GM23248 (cell line): Measurements from ENCODE around the gene SEZ6L. TPM values are rescaled to one million over a fixed set of nuclear protein-coding genes. Genes with fewer than 3 reads are reported as not detected.

Experiments
- DNase-seq: peaks from one replicate; pipeline ENCODE4 v3.0.0-alpha.2; 2015
- H2AFZ ChIP-seq: fragments of 200-600 bp; sonication (generic); 2 replicates; pipeline ENCODE4 v1.6.1; 2016; ENCODE audit warnings: antibody characterized with exemption
- H3F3A ChIP-seq: fragments of 200-600 bp; sonication (generic); 2 replicates; pipeline ENCODE4 v1.6.1; 2016; ENCODE audit warnings: mild to moderate bottlenecking, antibody characterized with exemption, mixed run types; ENCODE audit not compliant: insufficient read depth
- H3K27ac ChIP-seq: fragments of 200-600 bp; sonication (generic); 2 replicates; pipeline ENCODE4 v1.5.1; 2016; ENCODE audit warnings: mild to moderate bottlenecking
- H3K27me3 ChIP-seq: fragments of 200-600 bp; sonication (generic); replicated peaks from 2 replicates; pipeline ENCODE4 v1.6.1; 2016; ENCODE audit warnings: mild to moderate bottlenecking; ENCODE audit not compliant: insufficient read depth
- H3K36me3 ChIP-seq: fragments of 200-600 bp; sonication (generic); 2 replicates; pipeline ENCODE4 v1.6.1; 2016; ENCODE audit warnings: low read depth, mild to moderate bottlenecking
- H3K4me1 ChIP-seq: fragments of 200-600 bp; sonication (generic); 2 replicates; pipeline ENCODE4 v1.6.1; 2016; ENCODE audit warnings: mild to moderate bottlenecking; ENCODE audit not compliant: insufficient read depth
- H3K4me2 ChIP-seq: fragments of 200-600 bp; sonication (generic); one replicate; pipeline ENCODE4 v1.6.1; 2016; ENCODE audit warnings: mild to moderate bottlenecking; ENCODE audit not compliant: unreplicated experiment
- H3K4me3 ChIP-seq: fragments of 200-600 bp; sonication (generic); 2 replicates; pipeline ENCODE4 v1.5.1; 2016; ENCODE audit warnings: mild to moderate bottlenecking
- H3K79me2 ChIP-seq: fragments of 200-600 bp; sonication (generic); 2 replicates; pipeline ENCODE4 v1.6.1; 2016; ENCODE audit warnings: mild to moderate bottlenecking; ENCODE audit not compliant: insufficient read depth
- H3K9ac ChIP-seq: fragments of 200-600 bp; sonication (generic); 2 replicates; pipeline ENCODE4 v1.6.1; 2016; ENCODE audit warnings: mild to moderate bottlenecking
- H3K9me2 ChIP-seq: fragments of 200-600 bp; sonication (generic); 2 replicates; pipeline ENCODE4 v1.6.1; 2016; ENCODE audit warnings: mixed run types, mild to moderate bottlenecking, moderate library complexity; ENCODE audit not compliant: insufficient read depth
- H3K9me3 ChIP-seq: fragments of 200-600 bp; sonication (generic); one replicate; pipeline ENCODE4 v1.6.1; 2017; ENCODE audit warnings: low read depth
- H4K20me1 ChIP-seq: fragments of 200-600 bp; sonication (generic); 2 replicates; pipeline ENCODE4 v1.6.0; 2016; ENCODE audit not compliant: insufficient read depth
- EZH2 ChIP-seq: fragments of 200-600 bp; sonication (generic); IDR thresholded peaks from 2 replicates; pipeline ENCODE4 v1.6.1; 2018; ENCODE audit warnings: antibody characterized with exemption, mild to moderate bottlenecking; ENCODE audit not compliant: insufficient read depth, poor library complexity, severe bottlenecking
- EZH2phosphoT487 ChIP-seq: fragments of 200-600 bp; sonication (generic); IDR thresholded peaks from 2 replicates; pipeline ENCODE4 v1.6.1; 2018; ENCODE audit warnings: antibody characterized with exemption, moderate library complexity, mild to moderate bottlenecking, low read depth; ENCODE audit not compliant: insufficient read depth
- WGBS, 2 experiments: methylation state at CpG; one replicate each; pipeline ENCODE4 v1.1.6; 2015 to 2017; ENCODE audit warnings: low lambda C conversion rate in 2 of 2, low coverage in 1 of 2; ENCODE audit errors: missing lambda C conversion rate in 2 of 2; 5-methylcytosine and 5-hydroxymethylcytosine counted together
- in situ Hi-C: fragments of 300-500 bp; cut with MboI; formaldehyde crosslinking; loops from 2 replicates; pipeline ENCODE4 v1.15.0; 2020
- polyA plus RNA-seq: library from polyadenylated mRNA; unstranded; fragments of >200 nt; fragmentation: Nextera tagmentation; extraction: Ambion mirVana; gene quantifications from 2 replicates; pipeline ENCODE4 v1.2.1, GENCODE V29; 2016
- total RNA-seq: library from RNA; depleted of rRNA; stranded (reverse); fragments of >200 nt; shearing (Covaris generic); gene quantifications from 2 replicates; pipeline ENCODE4 v1.2.3, GENCODE V29; 2014

SEZ6L gene
- total and polyA plus RNA-seq, 2 experiments from 2014 or later, result under 0.01 to 0.18 TPM

GRCh38 chr22:26205494-26205893, 36.2 kb downstream of the SEZ6L start:
- H3K9me2 ChIP-seq, result no peaks in the 10 kb centered on the region
- no peak for DNase-seq

GRCh38 chr22:26210334-26210733, 41.1 kb downstream of the SEZ6L start:
- Histone ChIP-seq H3K4me2 (no peak overlapping the region), H3K27me3 (peaks cover 3% of the 10 kb centered on the region), H3K36me3 (no peaks in the 10 kb centered on the region), H3K9ac (no peak overlapping the region), H2AFZ (no peak overlapping the region), H3K4me1 (no peaks in the 10 kb centered on the region), H4K20me1 (no peaks in the 10 kb centered on the region), H3F3A (no peaks in the 10 kb centered on the region), H3K79me2 (no peaks in the 10 kb centered on the region), H3K4me3 (no peak overlapping the region), H3K9me2 (no peaks in the 10 kb centered on the region), H3K9me3 (no peaks in the 10 kb centered on the region), H3K27ac (no peak overlapping the region)
- in situ Hi-C loops, result loop anchor here (25.0 kb wide), 1 partner anchor 102 kb away; no protein-coding TSS in a partner anchor
- WGBS, 2 experiments, result 43 to 47% methylated on average over 8 of the region's 8 CpGs
- TF ChIP-seq EZH2phosphoT487 (no peak), EZH2 (no peak)
- no peak for DNase-seq

More at GRCh38 chr22:26205494-26205893, 36.2 kb downstream of the SEZ6L start:
- Histone ChIP-seq H3K4me1 (no peaks in the 10 kb centered on the region), H3K9me3 (no peaks in the 10 kb centered on the region), H3K4me2 (no peak overlapping the region), H3F3A (no peaks in the 10 kb centered on the region), H3K79me2 (no peaks in the 10 kb centered on the region), H2AFZ (no peak overlapping the region), H3K27me3 (no peaks in the 10 kb centered on the region), H3K9ac (no peak overlapping the region), H3K4me3 (no peak overlapping the region), H3K27ac (no peak overlapping the region), H4K20me1 (no peaks in the 10 kb centered on the region), H3K36me3 (no peaks in the 10 kb centered on the region)
- in situ Hi-C loops, result loop anchor here (25.0 kb wide), 1 partner anchor 107 kb away; no protein-coding TSS in a partner anchor
- TF ChIP-seq EZH2phosphoT487 (no peak), EZH2 (no peak)
- 0 to 1% methylated on average over 4 of the region's 4 CpGs for WGBS, 2 experiments

GRCh38 chr22:26213826-26214225, 44.6 kb downstream of the SEZ6L start:
- in situ Hi-C loops, result loop anchor here (25.0 kb wide), 1 partner anchor 98 kb away; no protein-coding TSS in a partner anchor
- no peaks in the 10 kb centered on the region for H3K36me3 ChIP-seq
- H3K27ac ChIP-seq, result no peak overlapping the region
- H3F3A ChIP-seq, result no peaks in the 10 kb centered on the region
- H3K4me1 ChIP-seq, result no peaks in the 10 kb centered on the region
- DNase-seq, result no peak
- H4K20me1 ChIP-seq, result no peaks in the 10 kb centered on the region
- H2AFZ ChIP-seq, result no peak overlapping the region
- H3K9me2 ChIP-seq, result no peaks in the 10 kb centered on the region
- H3K4me2 ChIP-seq, result no peak overlapping the region
- H3K4me3 ChIP-seq, result no peak overlapping the region
- H3K9me3 ChIP-seq, result no peaks in the 10 kb centered on the region
- no peak for TF ChIP-seq EZH2
- no peak for TF ChIP-seq EZH2phosphoT487
- H3K9ac ChIP-seq, result no peak overlapping the region
- H3K79me2 ChIP-seq, result no peaks in the 10 kb centered on the region
- WGBS, 2 experiments, result 0 to 5% methylated on average over 1 of the region's 1 CpG
- H3K27me3 ChIP-seq, result peaks cover 3% of the 10 kb centered on the region

GRCh38 chr22:26214466-26214865, 45.2 kb downstream of the SEZ6L start:
- Histone ChIP-seq H3K9me2 (no peaks in the 10 kb centered on the region), H3K4me3 (no peak overlapping the region), H3K4me1 (no peaks in the 10 kb centered on the region), H3K4me2 (no peak overlapping the region), H3F3A (no peaks in the 10 kb centered on the region), H3K9me3 (no peaks in the 10 kb centered on the region), H4K20me1 (no peaks in the 10 kb centered on the region), H3K79me2 (no peaks in the 10 kb centered on the region), H3K27ac (no peak overlapping the region), H2AFZ (no peak overlapping the region), H3K36me3 (no peaks in the 10 kb centered on the region), H3K9ac (no peak overlapping the region), H3K27me3 (peaks cover 3% of the 10 kb centered on the region)
- WGBS, 2 experiments, result 3 to 12% methylated on average over 4 of the region's 4 CpGs
- in situ Hi-C loops, result loop anchor here (25.0 kb wide), 1 partner anchor 98 kb away; no protein-coding TSS in a partner anchor
- DNase-seq, result no peak
- no peak for TF ChIP-seq EZH2phosphoT487
- TF ChIP-seq EZH2, result no peak
